Loucy (cell line): Measurements from ENCODE around the gene C9.

Experiments
- CTCF ChIP-seq: fragments of 200-600 bp; sonication (generic); conservative IDR thresholded peaks from 2 replicates; pipeline ENCODE4 v1.5.1; 2014; ENCODE audit warnings: mild to moderate bottlenecking, antibody characterized with exemption, low read length
- EZH2phosphoT487 ChIP-seq: fragments of 200-600 bp; IDR thresholded peaks from 2 replicates; pipeline ENCODE4 v1.6.1; 2018; ENCODE audit warnings: antibody characterized with exemption, mild to moderate bottlenecking, moderate library complexity, borderline replicate concordance

- no peak for TF ChIP-seq CTCF
- TF ChIP-seq EZH2phosphoT487: no peak
Measured at GRCh38 chr5:39400713-39401578, 36.7 kb upstream of the C9 start.
